ENCODE results near the gene PTPRD.

Gene PTPRD

DNA sequence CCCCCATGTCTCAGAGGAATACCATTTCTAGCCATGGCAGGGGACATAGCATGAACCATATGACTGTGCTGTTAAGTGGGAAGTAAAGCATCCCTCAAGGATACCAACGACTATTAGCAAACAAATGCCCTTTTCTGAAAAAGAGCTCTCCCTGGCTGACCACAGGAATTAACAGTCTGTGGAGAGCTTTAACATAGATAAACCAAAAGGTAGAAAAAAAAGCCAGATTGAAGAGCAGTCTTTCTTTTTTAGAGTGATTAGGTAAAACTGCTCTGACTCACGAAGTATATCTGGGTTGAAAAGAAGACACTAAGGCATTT lies 2280.5 kb downstream of the PTPRD start:
- Histone ChIP-seq H3K4me2 (ENCODE audit: low read length) (no peak overlapping the region), H2AK5ac (ENCODE audit: low read length) (no peak overlapping the region), H3K9me3 (ENCODE audit: insufficient read depth, low read depth, low read length) (no peaks in the 10 kb centered on the region), H3K18ac (ENCODE audit: low read length) (no peak overlapping the region), H3K27me3 (ENCODE audit: insufficient read depth, low read length) (no peaks in the 10 kb centered on the region), H3K4ac (ENCODE audit: low read depth, low read length) (no peak overlapping the region), H2AFZ (ENCODE audit: insufficient read depth, low read length, poor library complexity) (no peak overlapping the region), H3K79me1 (ENCODE audit: low read length) (no peaks in the 10 kb centered on the region), H3K4me1 (ENCODE audit: control insufficient read depth in 1 of 2, insufficient read depth in 2 of 2, low read length in 2 of 2) (no peaks in the 10 kb centered on the region), H3K9ac (ENCODE audit: low read length) (no peak overlapping the region), H2BK5ac (ENCODE audit: low read depth, low read length, poor library complexity) (no peak overlapping the region), H3K23ac (ENCODE audit: low read length) (no peak overlapping the region), H4K8ac (ENCODE audit: low read depth, low read length) (no peak overlapping the region), H3K79me2 (ENCODE audit: control insufficient read depth, insufficient read depth, low read length, poor library complexity) (no peaks in the 10 kb centered on the region), H3K27ac (ENCODE audit: low read depth, low read length) (no peak overlapping the region), H4K91ac (ENCODE audit: low read depth, low read length) (no peak overlapping the region), H3K36me3 (ENCODE audit: control insufficient read depth in 1 of 2, insufficient read depth in 2 of 2, low read length in 2 of 2) (peaks cover 3 to 5% of the 10 kb centered on the region in 2 experiments), H2BK12ac (ENCODE audit: low read length) (no peak overlapping the region), H4K12ac (ENCODE audit: low read depth, low read length) (no peak overlapping the region), H3K4me3 (ENCODE audit: low read depth, low read length) (no peak overlapping the region), H3K14ac (ENCODE audit: low read length) (no peak overlapping the region), H2BK120ac (ENCODE audit: insufficient read depth, low read length, poor library complexity) (no peak overlapping the region)
- no CpG with 5 or more reads among the region's 2 CpGs for WGBS (ENCODE audit: extremely low coverage, insufficient coverage, insufficient read length)
- no peak for DNase-seq

GRCh38 chr9:8331507-8332330 lies 2281.1 kb downstream of the PTPRD start:
- H3K4ac ChIP-seq (ENCODE audit: low read depth, low read length) = no peak overlapping the region
- H3K4me3 ChIP-seq (ENCODE audit: low read depth, low read length) = no peak overlapping the region
- no peak overlapping the region for H2BK5ac ChIP-seq (ENCODE audit: low read depth, low read length, poor library complexity)
- no peaks in the 10 kb centered on the region for H3K27me3 ChIP-seq (ENCODE audit: insufficient read depth, low read length)
- H3K9ac ChIP-seq (ENCODE audit: low read length) = no peak overlapping the region
- no peak overlapping the region for H2AK5ac ChIP-seq (ENCODE audit: low read length)
- no peak overlapping the region for H2AFZ ChIP-seq (ENCODE audit: insufficient read depth, low read length, poor library complexity)
- no peak overlapping the region for H3K18ac ChIP-seq (ENCODE audit: low read length)
- H3K23ac ChIP-seq (ENCODE audit: low read length) = no peak overlapping the region
- no peaks in the 10 kb centered on the region for H3K79me2 ChIP-seq (ENCODE audit: control insufficient read depth, insufficient read depth, low read length, poor library complexity)
- no peak overlapping the region for H3K14ac ChIP-seq (ENCODE audit: low read length)
- WGBS (ENCODE audit: extremely low coverage, insufficient coverage, insufficient read length) = no CpG with 5 or more reads among the region's 15 CpGs
- no peak overlapping the region for H2BK120ac ChIP-seq (ENCODE audit: insufficient read depth, low read length, poor library complexity)
- H4K8ac ChIP-seq (ENCODE audit: low read depth, low read length) = no peak overlapping the region
- no peak for DNase-seq
- H3K79me1 ChIP-seq (ENCODE audit: low read length) = no peaks in the 10 kb centered on the region
- no peaks in the 10 kb centered on the region for H3K4me1 ChIP-seq (ENCODE audit: control insufficient read depth in 1 of 2, insufficient read depth in 2 of 2, low read length in 2 of 2)
- H3K9me3 ChIP-seq (ENCODE audit: insufficient read depth, low read depth, low read length) = no peaks in the 10 kb centered on the region
- no peak overlapping the region for H4K91ac ChIP-seq (ENCODE audit: low read depth, low read length)
- H3K4me2 ChIP-seq (ENCODE audit: low read length) = no peak overlapping the region
- peaks cover 3 to 4% of the 10 kb centered on the region in 2 experiments for H3K36me3 ChIP-seq (ENCODE audit: control insufficient read depth in 1 of 2, insufficient read depth in 2 of 2, low read length in 2 of 2)
- H3K27ac ChIP-seq (ENCODE audit: low read depth, low read length) = no peak overlapping the region
- H2BK12ac ChIP-seq (ENCODE audit: low read length) = no peak overlapping the region
- no peak overlapping the region for H4K12ac ChIP-seq (ENCODE audit: low read depth, low read length)

GRCh38 chr9:8329561-8330283 lies 2283.1 kb downstream of the PTPRD start:
- H3K18ac ChIP-seq (ENCODE audit: low read length) = no peak overlapping the region
- no peak overlapping the region for H3K9ac ChIP-seq (ENCODE audit: low read length)
- H3K4me1 ChIP-seq (ENCODE audit: control insufficient read depth in 1 of 2, insufficient read depth in 2 of 2, low read length in 2 of 2) = no peaks in the 10 kb centered on the region
- H2BK5ac ChIP-seq (ENCODE audit: low read depth, low read length, poor library complexity) = no peak overlapping the region
- H3K14ac ChIP-seq (ENCODE audit: low read length) = no peak overlapping the region
- no peak overlapping the region for H4K91ac ChIP-seq (ENCODE audit: low read depth, low read length)
- peaks cover 3 to 4% of the 10 kb centered on the region in 2 experiments for H3K36me3 ChIP-seq (ENCODE audit: control insufficient read depth in 1 of 2, insufficient read depth in 2 of 2, low read length in 2 of 2)
- no peak overlapping the region for H2AFZ ChIP-seq (ENCODE audit: insufficient read depth, low read length, poor library complexity)
- no peak overlapping the region for H3K27ac ChIP-seq (ENCODE audit: low read depth, low read length)
- H2AK5ac ChIP-seq (ENCODE audit: low read length) = no peak overlapping the region
- H3K4me3 ChIP-seq (ENCODE audit: low read depth, low read length) = no peak overlapping the region
- H3K27me3 ChIP-seq (ENCODE audit: insufficient read depth, low read length) = no peaks in the 10 kb centered on the region
- no peak overlapping the region for H3K4me2 ChIP-seq (ENCODE audit: low read length)
- no peak overlapping the region for H2BK12ac ChIP-seq (ENCODE audit: low read length)
- WGBS (ENCODE audit: extremely low coverage, insufficient coverage, insufficient read length) = no CpG with 5 or more reads among the region's 13 CpGs
- H3K23ac ChIP-seq (ENCODE audit: low read length) = peak overlapping the region; percentile 85
- H3K79me1 ChIP-seq (ENCODE audit: low read length) = no peaks in the 10 kb centered on the region
- no peak overlapping the region for H4K8ac ChIP-seq (ENCODE audit: low read depth, low read length)
- H3K4ac ChIP-seq (ENCODE audit: low read depth, low read length) = no peak overlapping the region
- no peak overlapping the region for H4K12ac ChIP-seq (ENCODE audit: low read depth, low read length)
- H3K9me3 ChIP-seq (ENCODE audit: insufficient read depth, low read depth, low read length) = no peaks in the 10 kb centered on the region
- no peak for DNase-seq
- no peak overlapping the region for H2BK120ac ChIP-seq (ENCODE audit: insufficient read depth, low read length, poor library complexity)
- no peaks in the 10 kb centered on the region for H3K79me2 ChIP-seq (ENCODE audit: control insufficient read depth, insufficient read depth, low read length, poor library complexity)

DNA sequence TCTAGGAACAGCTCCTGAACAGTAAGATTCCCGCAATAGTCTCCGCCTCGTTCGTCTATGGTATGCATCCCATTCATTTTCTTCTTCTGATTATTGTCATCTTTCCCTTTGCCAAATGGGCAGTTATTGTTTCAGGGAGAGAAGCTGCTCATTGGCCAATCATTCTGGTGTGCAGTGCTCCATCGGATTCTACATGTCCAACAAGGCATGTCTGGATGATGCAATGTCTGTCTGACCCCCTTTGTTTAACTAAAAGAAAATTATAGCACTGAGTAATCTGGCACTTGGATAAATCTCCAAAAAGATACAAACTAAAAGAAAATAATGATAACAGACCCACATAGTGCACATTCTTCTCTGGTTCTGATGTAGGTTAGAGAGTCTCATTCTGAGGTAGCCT lies 2297.6 kb downstream of the PTPRD start:
- no peak overlapping the region for H3K9ac ChIP-seq (ENCODE audit: low read length)
- H2AFZ ChIP-seq (ENCODE audit: insufficient read depth, low read length, poor library complexity) = no peak overlapping the region
- H2BK5ac ChIP-seq (ENCODE audit: low read depth, low read length, poor library complexity) = no peak overlapping the region
- H2BK12ac ChIP-seq (ENCODE audit: low read length) = no peak overlapping the region
- no peaks in the 10 kb centered on the region for H3K79me1 ChIP-seq (ENCODE audit: low read length)
- DNase-seq = no peak
- no peak overlapping the region for H3K27ac ChIP-seq (ENCODE audit: low read depth, low read length)
- no peaks in the 10 kb centered on the region for H3K4me1 ChIP-seq (ENCODE audit: control insufficient read depth in 1 of 2, insufficient read depth in 2 of 2, low read length in 2 of 2)
- no peak overlapping the region for H2AK5ac ChIP-seq (ENCODE audit: low read length)
- H3K4me3 ChIP-seq (ENCODE audit: low read depth, low read length) = no peak overlapping the region
- no peak overlapping the region for H3K4me2 ChIP-seq (ENCODE audit: low read length)
- H3K27me3 ChIP-seq (ENCODE audit: insufficient read depth, low read length) = no peaks in the 10 kb centered on the region
- no peak overlapping the region for H4K12ac ChIP-seq (ENCODE audit: low read depth, low read length)
- no peak overlapping the region for H4K91ac ChIP-seq (ENCODE audit: low read depth, low read length)
- H3K14ac ChIP-seq (ENCODE audit: low read length) = no peak overlapping the region
- no peak overlapping the region for H3K4ac ChIP-seq (ENCODE audit: low read depth, low read length)
- H3K18ac ChIP-seq (ENCODE audit: low read length) = no peak overlapping the region
- no CpG with 5 or more reads among the region's 5 CpGs for WGBS (ENCODE audit: extremely low coverage, insufficient coverage, insufficient read length)
- H2BK120ac ChIP-seq (ENCODE audit: insufficient read depth, low read length, poor library complexity) = no peak overlapping the region
- H3K79me2 ChIP-seq (ENCODE audit: control insufficient read depth, insufficient read depth, low read length, poor library complexity) = no peaks in the 10 kb centered on the region
- H4K8ac ChIP-seq (ENCODE audit: low read depth, low read length) = no peak overlapping the region
- peaks cover 0 to 2% of the 10 kb centered on the region in 2 experiments for H3K36me3 ChIP-seq (ENCODE audit: control insufficient read depth in 1 of 2, insufficient read depth in 2 of 2, low read length in 2 of 2)
- no peak overlapping the region for H3K23ac ChIP-seq (ENCODE audit: low read length)
- no peaks in the 10 kb centered on the region for H3K9me3 ChIP-seq (ENCODE audit: insufficient read depth, low read depth, low read length)
